Lung (tissue), 13 donors: ENCODE results near the gene TMCC3. TPM values are rescaled to one million over a fixed set of nuclear protein-coding genes. Genes with fewer than 3 reads are reported as not detected.

Experiments
- ATAC-seq: fragments of 200-7000 bp; cut with Tn5 transposase; one replicate; pipeline ENCODE4 v1.9.1; 2020; ENCODE audit warnings: moderate number of reproducible peaks; ENCODE audit not compliant: insufficient read depth, low FRiP score
- DNase-seq, 3 donors: peaks; one replicate each; pipeline ENCODE4 v3.0.0-alpha.2; 2013 to 2017
- H3K27ac ChIP-seq, 2 donors: one replicate each; pipeline ENCODE4 v1.5.1; 2013; ENCODE audit warnings: mild to moderate bottlenecking in 2 of 2, moderate library complexity in 2 of 2, control low read depth in 1 of 2, inconsistent platforms in 1 of 2, low read depth in 1 of 2, low read length in 1 of 2
- H3K27me3 ChIP-seq, 3 donors: one replicate each; pipeline ENCODE4 v1.5.1; 2013; ENCODE audit warnings: low read length in 2 of 3; ENCODE audit not compliant: control insufficient read depth in 3 of 3, insufficient read depth in 3 of 3
- H3K36me3 ChIP-seq, 4 donors: one replicate each; pipeline ENCODE4 v1.5.1; 2013; ENCODE audit warnings: low read length in 4 of 4, mild to moderate bottlenecking in 1 of 4, moderate library complexity in 1 of 4; ENCODE audit not compliant: control insufficient read depth in 4 of 4, insufficient read depth in 4 of 4
- H3K4me1 ChIP-seq, 5 donors: one replicate each; pipeline ENCODE4 v1.5.1; 2013; ENCODE audit warnings: low read length in 5 of 5, mild to moderate bottlenecking in 2 of 5, moderate library complexity in 1 of 5; ENCODE audit not compliant: control insufficient read depth in 5 of 5, insufficient read depth in 5 of 5
- H3K4me3 ChIP-seq: one replicate; pipeline ENCODE4 v1.5.1; 2013; ENCODE audit warnings: mild to moderate bottlenecking, control low read depth, moderate library complexity
- H3K9ac ChIP-seq, 2 donors: one replicate each; pipeline ENCODE4 v1.5.1; 2013; ENCODE audit warnings: low read length in 2 of 2, control low read depth in 1 of 2; ENCODE audit not compliant: insufficient read depth in 1 of 2
- H3K9me3 ChIP-seq, 4 donors: one replicate each; pipeline ENCODE4 v1.5.1; 2013; ENCODE audit warnings: low read length in 3 of 4, mild to moderate bottlenecking in 1 of 4, moderate library complexity in 1 of 4; ENCODE audit not compliant: control insufficient read depth in 4 of 4, insufficient read depth in 3 of 4
- WGBS, 2 donors: extraction: QIAGEN DNeasy Blood & Tissue Kit; methylation state at CpG; one replicate each; pipeline ENCODE4 v1.1.7; 2013; 5-methylcytosine and 5-hydroxymethylcytosine counted together
- polyA plus RNA-seq, 2 donors: library from polyadenylated mRNA; stranded (reverse); fragments of 200-250 nt; gene quantifications; one replicate each; pipeline ENCODE4 v1.2.1, GENCODE V29; 2013
- small RNA-seq: library from RNA; depleted of rRNA; stranded (forward); fragments of <200 nt; gene quantifications from one replicate; pipeline ENCODE3, GENCODE V24; 2014; ENCODE audit warnings: low replicate concordance
- total RNA-seq, 2 donors: library from RNA; depleted of rRNA in 1 of 2; stranded (reverse); fragments of >200 nt in 1 of 2; gene quantifications; one replicate each; pipeline ENCODE4 v1.2.1, GENCODE V29; 2014 to 2021
- TF ChIP-seq, protein P1 (sequence below): IDR thresholded peaks from 2 replicates; pipeline ENCODE4 v1.5.1; 2012; ENCODE audit warnings: mild to moderate bottlenecking; ENCODE audit errors: control extremely low read depth, extremely low read depth
- donor health status: control.
- donor health status: control.
- donor health status: Bipolar disorder and iron deficiency.
- donor health status: healthy.
- donor health status: DM: yes; HTN: yes; CAD: no.

TMCC3 gene
- total and polyA plus RNA-seq, 4 donors = 1.7 to 17.8 (median 7.6) TPM

DNA sequence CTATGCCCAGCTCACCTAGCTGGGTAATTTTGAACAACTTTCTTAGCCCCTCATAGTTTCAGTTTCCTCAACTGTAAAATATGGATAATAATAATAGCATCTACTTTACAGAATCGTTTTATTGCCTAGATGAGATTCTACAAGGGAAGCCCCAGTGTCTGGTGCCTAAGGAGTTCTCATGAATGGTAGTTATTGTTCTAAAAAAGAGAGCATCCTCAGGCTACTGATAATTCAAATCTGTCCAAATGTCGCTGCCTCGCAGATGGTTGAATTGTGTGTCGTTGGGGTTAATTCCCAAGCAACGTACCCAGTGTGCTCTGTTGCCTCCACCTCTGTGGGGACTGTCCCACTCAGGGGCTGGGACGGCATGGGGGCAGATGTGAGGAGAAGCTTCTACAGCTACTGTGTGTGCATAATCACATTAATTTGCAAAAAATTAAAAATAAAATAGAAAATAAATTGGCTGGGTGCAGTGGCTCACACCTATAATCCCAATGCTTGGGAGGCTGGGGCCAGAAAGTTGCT, 119.1 kb downstream of the TMCC3 start:
- 95 to 97% methylated on average over 6 of the region's 6 CpGs for WGBS, 2 donors
- DNase-seq = no peak
- H3K4me1 ChIP-seq = peaks cover 0 to 15% (median 1%) of the 10 kb centered on the region in 5 donors

GRCh38 chr12:94525951-94526350, 124.4 kb downstream of the TMCC3 start:
- H3K4me1 ChIP-seq = no peaks in the 10 kb centered on the region
- TF ChIP-seq, protein P1, sequence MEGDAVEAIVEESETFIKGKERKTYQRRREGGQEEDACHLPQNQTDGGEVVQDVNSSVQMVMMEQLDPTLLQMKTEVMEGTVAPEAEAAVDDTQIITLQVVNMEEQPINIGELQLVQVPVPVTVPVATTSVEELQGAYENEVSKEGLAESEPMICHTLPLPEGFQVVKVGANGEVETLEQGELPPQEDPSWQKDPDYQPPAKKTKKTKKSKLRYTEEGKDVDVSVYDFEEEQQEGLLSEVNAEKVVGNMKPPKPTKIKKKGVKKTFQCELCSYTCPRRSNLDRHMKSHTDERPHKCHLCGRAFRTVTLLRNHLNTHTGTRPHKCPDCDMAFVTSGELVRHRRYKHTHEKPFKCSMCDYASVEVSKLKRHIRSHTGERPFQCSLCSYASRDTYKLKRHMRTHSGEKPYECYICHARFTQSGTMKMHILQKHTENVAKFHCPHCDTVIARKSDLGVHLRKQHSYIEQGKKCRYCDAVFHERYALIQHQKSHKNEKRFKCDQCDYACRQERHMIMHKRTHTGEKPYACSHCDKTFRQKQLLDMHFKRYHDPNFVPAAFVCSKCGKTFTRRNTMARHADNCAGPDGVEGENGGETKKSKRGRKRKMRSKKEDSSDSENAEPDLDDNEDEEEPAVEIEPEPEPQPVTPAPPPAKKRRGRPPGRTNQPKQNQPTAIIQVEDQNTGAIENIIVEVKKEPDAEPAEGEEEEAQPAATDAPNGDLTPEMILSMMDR = no peak
- H3K36me3 ChIP-seq = no peaks in the 10 kb centered on the region
- no peak overlapping the region for H3K4me3 ChIP-seq
- DNase-seq = no peak
- no peak for ATAC-seq
- H3K9ac ChIP-seq = no peak overlapping the region
- WGBS, 2 donors = 47 to 48% methylated on average over 2 of the region's 2 CpGs
- no peak overlapping the region for H3K27ac ChIP-seq
- H3K9me3 ChIP-seq = no peaks in the 10 kb centered on the region
- no peaks in the 10 kb centered on the region for H3K27me3 ChIP-seq

More for the DNA sequence above, 119.1 kb downstream of the TMCC3 start:
- H3K9me3 ChIP-seq = no peaks in the 10 kb centered on the region
- no peak overlapping the region for H3K9ac ChIP-seq
- TF ChIP-seq, protein P1 = no peak
- no peak overlapping the region for H3K4me3 ChIP-seq
- no peaks in the 10 kb centered on the region for H3K27me3 ChIP-seq
- H3K27ac ChIP-seq = no peak overlapping the region
- ATAC-seq = no peak
- no peaks in the 10 kb centered on the region for H3K36me3 ChIP-seq

Small RNA genes lying within 50 kb of the gene (small RNA-seq; reads per million reads assigned to genes)
- gene LSM3P2 = not detected
- gene MIR5700 = not detected

Other genes starting within 250 kb of the TMCC3 start
- gene CEP83, start 190.7 kb downstream of the TMCC3 start, total RNA-seq = 10 to 100 TPM; 25.2 to 43.6 TPM
- gene CEP83, start 190.7 kb downstream of the TMCC3 start, polyA plus RNA-seq = 10 to 100 TPM in 1 of 2 donors, 1 to 10 TPM in 1; 5.2 to 15.0 TPM